ENCODE results near the gene RPL10. TPM values are rescaled to one million over a fixed set of nuclear protein-coding genes. Genes with fewer than 3 reads are reported as not detected.

Gene RPL10
- total and polyA plus RNA-seq, 2 of the 8 experiments (the other 6 are each of a cell fraction or from before 2014, with no cell fraction given): 2,633 to 4,293 TPM

DNA sequence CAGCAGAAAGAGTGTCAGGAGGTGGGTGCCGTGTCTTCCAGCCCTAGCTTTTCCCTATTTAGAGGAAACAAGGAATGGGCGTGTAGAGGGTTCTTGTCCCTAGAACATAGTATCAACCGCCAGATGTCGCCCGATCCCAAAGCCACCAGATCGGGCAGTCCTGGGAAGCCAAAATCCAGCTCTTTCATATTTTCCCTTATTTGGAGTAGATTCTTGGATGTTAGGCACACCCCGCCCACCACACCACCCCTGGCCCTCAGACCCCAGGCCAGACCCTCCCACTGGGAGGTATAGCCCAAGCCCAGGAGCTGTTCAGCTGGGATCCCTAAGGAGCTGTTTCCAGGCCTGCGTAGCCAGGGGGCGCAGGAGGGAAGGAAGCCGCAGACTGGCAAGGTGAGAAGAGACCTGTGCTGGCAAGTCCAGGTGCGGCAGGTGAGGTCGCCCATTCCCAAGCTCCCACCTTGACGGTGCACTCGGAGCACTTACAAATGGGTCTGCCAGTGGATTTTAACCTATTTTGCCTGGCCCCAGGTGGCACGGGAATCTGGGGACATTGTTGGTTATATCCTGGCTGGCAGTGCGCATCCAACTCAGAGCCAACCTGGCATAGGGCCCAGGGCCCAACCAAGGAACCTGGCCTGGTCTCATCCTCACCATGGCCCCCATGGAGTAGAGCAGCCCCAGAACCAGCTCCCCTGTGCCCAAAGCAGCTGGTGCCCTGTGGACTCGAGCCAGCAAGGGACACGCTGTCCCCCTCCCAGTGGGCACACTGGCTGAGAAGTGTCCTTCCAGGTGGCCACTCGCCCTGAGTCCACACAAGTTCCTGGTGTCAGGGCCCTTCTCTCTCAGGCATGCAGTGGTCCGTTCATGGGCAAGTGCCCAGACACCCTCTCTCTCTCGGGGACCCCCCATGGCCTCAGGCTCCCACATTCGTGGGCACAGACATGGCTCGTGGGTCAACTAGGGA is 24.6 kb upstream of the RPL10 start (continued):
- no peak for TF ChIP-seq FOSL1 (IDR thresholded peaks at IDR 0.05; ENCODE audit: insufficient read depth, low read depth, low read length)
- no peak; the same call in 1 of the 2 replicates for TF ChIP-seq POLR2AphosphoS5 (IDR thresholded peaks at IDR 0.05; ENCODE audit: low read depth, low read length)
- TF ChIP-seq, protein P1, sequence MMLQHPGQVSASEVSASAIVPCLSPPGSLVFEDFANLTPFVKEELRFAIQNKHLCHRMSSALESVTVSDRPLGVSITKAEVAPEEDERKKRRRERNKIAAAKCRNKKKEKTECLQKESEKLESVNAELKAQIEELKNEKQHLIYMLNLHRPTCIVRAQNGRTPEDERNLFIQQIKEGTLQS (IDR thresholded peaks at IDR 0.05; ENCODE audit: insufficient read depth, low read depth, low read length): no peak
- TF ChIP-seq GTF2F1 (IDR thresholded peaks at IDR 0.05; ENCODE audit: borderline replicate concordance, low read depth, low read length): no peak
- no peak for TF ChIP-seq NANOG (IDR thresholded peaks at IDR 0.05; ENCODE audit: insufficient read depth, low read depth, low read length, poor library complexity, severe bottlenecking)
- TF ChIP-seq, protein P2, sequence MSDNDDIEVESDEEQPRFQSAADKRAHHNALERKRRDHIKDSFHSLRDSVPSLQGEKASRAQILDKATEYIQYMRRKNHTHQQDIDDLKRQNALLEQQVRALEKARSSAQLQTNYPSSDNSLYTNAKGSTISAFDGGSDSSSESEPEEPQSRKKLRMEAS (IDR thresholded peaks at IDR 0.05): peak; percentile 58
- TF ChIP-seq TEAD4 (IDR thresholded peaks at IDR 0.05; ENCODE audit: low read depth, low read length): no peak
- TF ChIP-seq MAFK (IDR thresholded peaks at IDR 0.05; ENCODE audit: low read depth, low read length): no peak
- TF ChIP-seq TAF1 (IDR thresholded peaks at IDR 0.05; ENCODE audit: low read depth, low read length): no peak
- TF ChIP-seq, protein P3, sequence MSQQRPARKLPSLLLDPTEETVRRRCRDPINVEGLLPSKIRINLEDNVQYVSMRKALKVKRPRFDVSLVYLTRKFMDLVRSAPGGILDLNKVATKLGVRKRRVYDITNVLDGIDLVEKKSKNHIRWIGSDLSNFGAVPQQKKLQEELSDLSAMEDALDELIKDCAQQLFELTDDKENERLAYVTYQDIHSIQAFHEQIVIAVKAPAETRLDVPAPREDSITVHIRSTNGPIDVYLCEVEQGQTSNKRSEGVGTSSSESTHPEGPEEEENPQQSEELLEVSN (IDR thresholded peaks at IDR 0.05): peak; percentile 44; the same call in 1 of the 2 replicates
- TF ChIP-seq CEBPB (IDR thresholded peaks at IDR 0.05; ENCODE audit: low read depth, low read length): no peak
- no peak for TF ChIP-seq PHF8 (conservative IDR thresholded peaks at IDR 0.05; ENCODE audit: low read depth, low read length)
